ENCODE results near the gene CDK6.

Gene CDK6

GRCh38 chr7:92729172-92729571, 107.2 kb downstream of the CDK6 start:
- no peak for DNase-seq

GRCh38 chr7:92727755-92728154, 108.6 kb downstream of the CDK6 start:
- no peak for DNase-seq

GRCh38 chr7:92725161-92725925, 111.0 kb downstream of the CDK6 start:
- DNase-seq, result no peak

GRCh38 chr7:92723943-92724342, 112.4 kb downstream of the CDK6 start:
- DNase-seq, result no peak

GRCh38 chr7:92723205-92723604, 113.2 kb downstream of the CDK6 start:
- no peak for DNase-seq

GRCh38 chr7:92722541-92722940, 113.8 kb downstream of the CDK6 start:
- no peak for DNase-seq

- DNase-seq, result no peak
Measured at GRCh38 chr7:92720604-92721350, 115.6 kb downstream of the CDK6 start.

- DNase-seq, result no peak
Measured at GRCh38 chr7:92717993-92718716, 118.2 kb downstream of the CDK6 start.

- DNase-seq, result no peak
Measured at GRCh38 chr7:92717623-92717992, 118.8 kb downstream of the CDK6 start.

- no peak for DNase-seq
Measured at GRCh38 chr7:92716825-92717580, 119.4 kb downstream of the CDK6 start.

GRCh38 chr7:92715963-92716362, 120.4 kb downstream of the CDK6 start:
- DNase-seq, result no peak

- DNase-seq, result no peak
Measured at GRCh38 chr7:92714767-92715166, 121.6 kb downstream of the CDK6 start.

- no peak for DNase-seq
Measured at GRCh38 chr7:92714280-92714679, 122.1 kb downstream of the CDK6 start.

- no peak for DNase-seq
Measured at GRCh38 chr7:92709912-92710311, 126.5 kb downstream of the CDK6 start.

GRCh38 chr7:92709150-92709549, 127.2 kb downstream of the CDK6 start:
- no peak for DNase-seq

- no peak for DNase-seq
Measured at GRCh38 chr7:92708111-92709042, 128.0 kb downstream of the CDK6 start.

GRCh38 chr7:92707435-92707834, 128.9 kb downstream of the CDK6 start:
- DNase-seq, result no peak

- DNase-seq, result no peak
Measured at GRCh38 chr7:92706563-92706962, 129.8 kb downstream of the CDK6 start.

GRCh38 chr7:92705831-92706230, 130.5 kb downstream of the CDK6 start:
- DNase-seq, result no peak

GRCh38 chr7:92704858-92705257, 131.5 kb downstream of the CDK6 start:
- DNase-seq, result no peak

- DNase-seq, result no peak
Measured at GRCh38 chr7:92702535-92702934, 133.8 kb downstream of the CDK6 start.

GRCh38 chr7:92699966-92700514, 136.3 kb downstream of the CDK6 start:
- no peak for DNase-seq

All from NCI-H1417 treated with DMSO at 0.1 percent for 48 hours (cell line).